GM23338 (cell line): ENCODE results near the gene FBXW2.

ENCODE experiments used
- CREB1 ChIP-seq: fragments of 250-450 bp; sonication (Bioruptor Pico); IDR thresholded peaks from 2 replicates; pipeline ENCODE4 v1.5.0; 2020; ENCODE audit warnings: low read depth, mild to moderate bottlenecking, moderate library complexity
- CTCF ChIP-seq, 2 experiments: fragments of 200-600 bp in 1 of 2; sonication (generic) in 1 of 2; conservative IDR thresholded peaks; 2 replicates each; pipeline versions ENCODE4 v1.5.1 to v1.6.1; 2016 to 2017; ENCODE audit warnings: antibody characterized with exemption in 2 of 2, low read depth in 2 of 2, mild to moderate bottlenecking in 2 of 2, moderate library complexity in 1 of 2
- ETS1 ChIP-seq: IDR thresholded peaks from 2 replicates; pipeline ENCODE4 v1.6.1; 2016; ENCODE audit warnings: antibody characterized with exemption
- EZH2 ChIP-seq: fragments of 200-600 bp; sonication (generic); IDR thresholded peaks from one replicate; pipeline ENCODE4 v1.8.0; 2017; ENCODE audit warnings: antibody characterized with exemption, mild to moderate bottlenecking, low read depth; ENCODE audit not compliant: unreplicated experiment
- EZH2phosphoT487 ChIP-seq: fragments of 200-600 bp; sonication (generic); IDR thresholded peaks from one replicate; pipeline ENCODE4 v1.8.1; 2018; ENCODE audit warnings: antibody characterized with exemption; ENCODE audit not compliant: unreplicated experiment
- JUNB ChIP-seq: IDR thresholded peaks from one replicate; pipeline ENCODE4 v1.6.1; 2016; ENCODE audit warnings: antibody characterized with exemption; ENCODE audit not compliant: unreplicated experiment
- POLR2AphosphoS5 ChIP-seq: IDR thresholded peaks from 2 replicates; pipeline ENCODE4 v1.6.1; 2016; ENCODE audit warnings: antibody characterized with exemption, low read depth
- REST ChIP-seq: IDR thresholded peaks from one replicate; pipeline ENCODE4 v1.6.1; 2018; ENCODE audit warnings: antibody characterized with exemption; ENCODE audit not compliant: unreplicated experiment
- STAT1 ChIP-seq: IDR thresholded peaks from one replicate; pipeline ENCODE4 v1.6.1; 2016; ENCODE audit warnings: antibody characterized with exemption; ENCODE audit not compliant: unreplicated experiment
- ZNF114 ChIP-seq: fragments of 250-450 bp; sonication (Bioruptor Pico); IDR thresholded peaks from 2 replicates; pipeline ENCODE4 v1.5.0; 2020; ENCODE audit warnings: mild to moderate bottlenecking, moderate library complexity
- ZNF331 ChIP-seq: fragments of 250-450 bp; sonication (Bioruptor Pico); IDR thresholded peaks from 2 replicates; pipeline ENCODE4 v1.5.0; 2020; ENCODE audit warnings: low read depth, mild to moderate bottlenecking, moderate library complexity
- ZNF462 ChIP-seq: fragments of 250-450 bp; sonication (Bioruptor Pico); IDR thresholded peaks from 2 replicates; pipeline ENCODE4 v1.5.0; 2020; ENCODE audit warnings: mild to moderate bottlenecking, moderate library complexity

- TF ChIP-seq CTCF (conservative IDR thresholded peaks at IDR 0.05; ENCODE audit: low read depth in 2 of 2) (no peak), EZH2 (no peak), POLR2AphosphoS5 (no peak), ZNF114 (no peak), REST (no peak), ZNF462 (CRISPR knock-in tag) (no peak), CREB1 (CRISPR knock-in tag) (no peak), EZH2phosphoT487 (no peak), STAT1 (no peak), ETS1 (no peak), JUNB (no peak), ZNF331 (CRISPR knock-in tag) (no peak)
These were observed 51.5 kb downstream of the FBXW2 start for GRCh38 chr9:120741701-120742100.
